Astrocyte (in vitro differentiated cells and primary cell): ENCODE data around the gene UBE2M. TPM values are rescaled to one million over a fixed set of nuclear protein-coding genes. Genes with fewer than 3 reads are reported as not detected.

ENCODE experiments used
- DNase-seq: peaks from one replicate; pipeline ENCODE4 v3.0.0-alpha.2; 2010; ENCODE audit warnings: low read depth
- FAIRE-seq: peaks from 2 replicates; lab custom pipeline; 2011; peaks lifted over from hg19 to GRCh38; lab: Jason Lieb, UNC
- H2AFZ ChIP-seq: 2 replicates; pipeline ENCODE4 v1.6.0; 2012; ENCODE audit warnings: low read depth, low read length, inconsistent platforms
- H3K27ac ChIP-seq: 2 replicates; pipeline ENCODE4 v1.5.1; 2011; ENCODE audit warnings: low read depth, low read length, inconsistent platforms
- H3K27me3 ChIP-seq: 2 replicates; pipeline ENCODE4 v1.6.0; 2011; ENCODE audit warnings: low read length, inconsistent platforms; ENCODE audit not compliant: insufficient read depth
- H3K36me3 ChIP-seq: 2 replicates; pipeline ENCODE4 v1.5.1; 2011; ENCODE audit warnings: low read length, inconsistent platforms; ENCODE audit not compliant: insufficient read depth
- H3K4me1 ChIP-seq: 2 replicates; pipeline ENCODE4 v1.5.1; 2011; ENCODE audit warnings: low read length, inconsistent platforms; ENCODE audit not compliant: insufficient read depth
- H3K4me2 ChIP-seq: 2 replicates; pipeline ENCODE4 v1.6.0; 2012; ENCODE audit warnings: low read length, inconsistent platforms
- H3K4me3 ChIP-seq: 2 replicates; pipeline ENCODE4 v1.5.1; 2011; ENCODE audit warnings: low read depth, mild to moderate bottlenecking, low read length, inconsistent platforms; ENCODE audit not compliant: insufficient read depth
- H3K79me2 ChIP-seq: 2 replicates; pipeline ENCODE4 v1.6.0; 2012; ENCODE audit warnings: mild to moderate bottlenecking, low read length, inconsistent platforms; ENCODE audit not compliant: insufficient read depth
- H3K9ac ChIP-seq: 2 replicates; pipeline ENCODE4 v1.6.0; 2012; ENCODE audit warnings: mild to moderate bottlenecking, low read length, inconsistent platforms
- H3K9me3 ChIP-seq: 2 replicates; pipeline ENCODE4 v1.5.1; 2012; ENCODE audit warnings: low read depth, mild to moderate bottlenecking, low read length, inconsistent platforms; ENCODE audit not compliant: insufficient read depth
- H4K20me1 ChIP-seq: 2 replicates; pipeline ENCODE4 v1.6.0; 2012; ENCODE audit warnings: low read length, inconsistent platforms; ENCODE audit not compliant: insufficient read depth
- H3K27ac Mint-ChIP-seq: one replicate; pipeline ENCODE4 v1.8.0; 2021; ENCODE audit warnings: mild to moderate bottlenecking, mixed read lengths; ENCODE audit not compliant: unreplicated experiment
- H3K27me3 Mint-ChIP-seq: one replicate; pipeline ENCODE4 v1.8.0; 2021; ENCODE audit warnings: low read depth, mixed read lengths; ENCODE audit not compliant: unreplicated experiment
- H3K36me3 Mint-ChIP-seq: one replicate; pipeline ENCODE4 v1.8.0; 2021; ENCODE audit warnings: low read depth, mixed read lengths; ENCODE audit not compliant: unreplicated experiment
- H3K4me1 Mint-ChIP-seq: one replicate; pipeline ENCODE4 v1.8.0; 2021; ENCODE audit warnings: low read depth, mixed read lengths; ENCODE audit not compliant: unreplicated experiment
- H3K4me3 Mint-ChIP-seq: one replicate; pipeline ENCODE4 v1.8.0; 2021; ENCODE audit warnings: mild to moderate bottlenecking, moderate library complexity, mixed read lengths; ENCODE audit not compliant: unreplicated experiment
- H3K9me3 Mint-ChIP-seq: one replicate; pipeline ENCODE4 v1.8.0; 2021; ENCODE audit warnings: mild to moderate bottlenecking, mixed read lengths; ENCODE audit not compliant: unreplicated experiment
- EZH2 ChIP-seq: IDR thresholded peaks from 2 replicates; pipeline ENCODE4 v1.6.1; 2012; ENCODE audit warnings: mild to moderate bottlenecking, low read length, inconsistent platforms; ENCODE audit not compliant: insufficient read depth
- total RNA-seq: library from RNA; stranded (reverse); gene quantifications from 2 replicates; pipeline ENCODE4 v1.2.1, GENCODE V29; 2021
- TF ChIP-seq, protein P1 (sequence below): IDR thresholded peaks from 2 replicates; pipeline ENCODE4 v1.5.1; 2011; ENCODE audit warnings: low read depth, mild to moderate bottlenecking, inconsistent platforms, low read length, moderate library complexity; ENCODE audit not compliant: insufficient read depth

Gene UBE2M
- total RNA-seq, 1 donor from 2014 or later, result 113 TPM

DNA sequence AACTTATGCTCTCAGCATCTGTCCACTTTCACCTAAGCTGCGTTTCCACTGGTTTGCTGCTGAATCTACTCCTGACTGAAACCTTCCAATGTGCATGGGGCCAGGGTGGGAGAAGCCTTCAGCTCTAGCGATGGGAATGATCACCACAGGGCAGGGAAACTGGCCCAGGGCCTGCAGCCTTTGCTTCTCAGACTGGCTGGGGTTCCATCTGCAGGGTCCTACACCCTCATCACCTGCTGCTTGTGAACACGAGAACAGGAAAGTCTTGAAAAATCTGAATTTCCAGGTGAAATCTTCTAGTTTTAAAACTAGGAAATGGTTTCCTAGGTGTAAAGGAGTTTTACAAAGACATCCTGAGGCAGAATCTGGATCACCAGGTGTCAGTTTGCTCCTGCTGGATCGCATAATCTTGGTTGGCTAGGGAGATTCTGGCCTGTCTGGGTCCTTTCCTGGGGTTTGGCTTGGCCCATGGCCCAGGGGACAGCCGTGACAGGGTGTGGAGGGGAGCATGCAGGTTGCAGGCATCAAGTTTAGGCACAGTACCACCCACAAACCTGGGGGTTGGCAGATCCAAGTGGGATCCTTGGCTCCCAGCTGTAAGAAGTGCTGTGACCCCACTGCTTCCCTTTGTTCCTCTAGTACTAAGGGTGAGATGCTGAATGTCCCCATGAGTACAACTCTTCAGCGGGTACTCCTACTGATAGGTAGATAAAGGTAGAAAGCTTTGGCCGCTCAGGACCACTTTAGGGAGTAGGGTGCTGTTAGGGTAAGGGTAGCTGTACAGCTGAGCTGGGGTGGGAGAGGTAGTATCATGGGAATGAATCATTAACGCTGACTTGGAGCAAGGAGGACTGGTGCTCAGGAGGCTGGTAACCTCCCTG lies 1.8 kb upstream of the UBE2M start:
- FAIRE-seq (no peak), DNase-seq (no peak)
- H3K27ac Mint-ChIP-seq, result peak overlapping the region; percentile 97
- H3K27me3 Mint-ChIP-seq, result no peaks in the 10 kb centered on the region
- peaks cover 13% of the 10 kb centered on the region for H3K36me3 Mint-ChIP-seq
- peak overlapping the region; percentile 84 for H2AFZ ChIP-seq
- TF ChIP-seq, protein P1, sequence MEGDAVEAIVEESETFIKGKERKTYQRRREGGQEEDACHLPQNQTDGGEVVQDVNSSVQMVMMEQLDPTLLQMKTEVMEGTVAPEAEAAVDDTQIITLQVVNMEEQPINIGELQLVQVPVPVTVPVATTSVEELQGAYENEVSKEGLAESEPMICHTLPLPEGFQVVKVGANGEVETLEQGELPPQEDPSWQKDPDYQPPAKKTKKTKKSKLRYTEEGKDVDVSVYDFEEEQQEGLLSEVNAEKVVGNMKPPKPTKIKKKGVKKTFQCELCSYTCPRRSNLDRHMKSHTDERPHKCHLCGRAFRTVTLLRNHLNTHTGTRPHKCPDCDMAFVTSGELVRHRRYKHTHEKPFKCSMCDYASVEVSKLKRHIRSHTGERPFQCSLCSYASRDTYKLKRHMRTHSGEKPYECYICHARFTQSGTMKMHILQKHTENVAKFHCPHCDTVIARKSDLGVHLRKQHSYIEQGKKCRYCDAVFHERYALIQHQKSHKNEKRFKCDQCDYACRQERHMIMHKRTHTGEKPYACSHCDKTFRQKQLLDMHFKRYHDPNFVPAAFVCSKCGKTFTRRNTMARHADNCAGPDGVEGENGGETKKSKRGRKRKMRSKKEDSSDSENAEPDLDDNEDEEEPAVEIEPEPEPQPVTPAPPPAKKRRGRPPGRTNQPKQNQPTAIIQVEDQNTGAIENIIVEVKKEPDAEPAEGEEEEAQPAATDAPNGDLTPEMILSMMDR, result no peak
- no peak for TF ChIP-seq EZH2
- peaks cover 26% of the 10 kb centered on the region for H3K79me2 ChIP-seq
- peaks cover 38% of the 10 kb centered on the region for H3K4me1 ChIP-seq
- peak overlapping the region; percentile 85 for H3K4me3 ChIP-seq
- peaks cover 5% of the 10 kb centered on the region for H3K36me3 ChIP-seq
- H3K4me2 ChIP-seq, result peak overlapping the region; percentile 98
- peak overlapping the region; percentile 97 for H3K9ac ChIP-seq
- H3K4me3 Mint-ChIP-seq, result peak overlapping the region; percentile 93
- H3K27ac ChIP-seq, result no peak overlapping the region
- no peaks in the 10 kb centered on the region for H3K9me3 ChIP-seq
- H3K9me3 Mint-ChIP-seq, result peaks cover 2% of the 10 kb centered on the region
- peaks cover 22% of the 10 kb centered on the region for H4K20me1 ChIP-seq
- H3K4me1 Mint-ChIP-seq, result peaks cover 18% of the 10 kb centered on the region
- H3K27me3 ChIP-seq, result peaks cover 10% of the 10 kb centered on the region

DNA sequence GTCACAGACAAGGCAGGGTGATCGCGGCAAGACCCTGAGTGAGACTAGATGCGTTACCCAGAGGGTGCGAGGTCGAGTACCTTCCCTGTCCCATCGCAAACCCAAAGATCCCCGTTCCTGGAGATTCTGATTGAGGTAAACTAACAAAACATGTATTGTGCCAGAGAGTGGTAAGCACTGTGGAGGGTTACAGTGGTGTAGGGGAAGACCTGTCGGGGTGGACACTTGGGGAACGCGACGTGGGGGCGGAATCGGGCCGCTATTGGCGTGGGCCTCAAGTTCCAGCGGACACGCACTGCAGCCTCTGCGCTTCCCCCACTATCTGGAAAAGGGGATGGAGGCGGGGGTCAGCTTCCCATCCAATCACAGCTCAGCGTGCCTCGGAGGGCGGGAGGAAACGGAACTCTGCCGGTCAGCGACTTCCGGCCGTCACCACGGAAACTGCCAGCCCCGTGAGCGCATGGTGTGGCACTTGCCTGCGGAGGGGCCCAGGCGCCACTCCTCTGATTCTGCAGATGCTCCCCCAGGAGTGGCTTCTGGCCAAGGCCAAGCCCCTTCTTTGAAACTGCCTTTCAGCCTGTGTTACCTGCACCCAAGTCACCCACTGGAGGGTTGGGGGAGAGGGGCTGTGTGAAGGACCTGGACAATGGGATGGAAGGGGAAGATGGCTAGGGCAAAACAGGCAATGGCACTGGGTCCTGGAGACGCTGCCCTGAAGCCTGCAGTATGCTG lies 1.0 kb upstream of the UBE2M start:
- Histone ChIP-seq H3K4me2 (peak overlapping the region; percentile 98), H2AFZ (peak overlapping the region; percentile 84), H4K20me1 (peaks cover 22% of the 10 kb centered on the region), H3K27me3 (peaks cover 10% of the 10 kb centered on the region), H3K27ac (peak overlapping the region; percentile 97), H3K9me3 (no peaks in the 10 kb centered on the region), H3K4me3 (peak overlapping the region; percentile 85), H3K79me2 (peaks cover 26% of the 10 kb centered on the region), H3K9ac (peak overlapping the region; percentile 97), H3K36me3 (peaks cover 5% of the 10 kb centered on the region), H3K4me1 (peaks cover 40% of the 10 kb centered on the region)
- peaks cover 11% of the 10 kb centered on the region for H3K36me3 Mint-ChIP-seq
- peak; percentile 87 for FAIRE-seq
- TF ChIP-seq, protein P1, result no peak
- TF ChIP-seq EZH2, result no peak
- peaks cover 22% of the 10 kb centered on the region for H3K4me1 Mint-ChIP-seq
- peak overlapping the region; percentile 93 for H3K4me3 Mint-ChIP-seq
- H3K9me3 Mint-ChIP-seq, result peaks cover 2% of the 10 kb centered on the region
- peak overlapping the region; percentile 97 for H3K27ac Mint-ChIP-seq
- peak; percentile 86 for DNase-seq
- no peaks in the 10 kb centered on the region for H3K27me3 Mint-ChIP-seq
